HAP-1 (cell line): ENCODE data around the gene CACNA1B.

ENCODE experiments used
- DNase-seq, 2 experiments: peaks; one replicate each; pipeline ENCODE4 v3.0.0-alpha.2; 2016 to 2020; ENCODE audit warnings: low spot score in 2 of 2
- H3K27me3 ChIP-seq: fragments of 250-450 bp; sonication (Bioruptor Pico); 2 replicates; pipeline ENCODE4 v1.5.1; 2020; ENCODE audit warnings: low read depth, mild to moderate bottlenecking, moderate library complexity
- H3K36me3 ChIP-seq: fragments of 250-450 bp; sonication (Bioruptor Pico); replicated peaks from 2 replicates; pipeline ENCODE4 v1.5.1; 2020; ENCODE audit warnings: mild to moderate bottlenecking
- H3K4me1 ChIP-seq: fragments of 250-450 bp; sonication (Bioruptor Pico); 2 replicates; pipeline ENCODE4 v1.5.1; 2020; ENCODE audit warnings: mild to moderate bottlenecking
- H3K4me3 ChIP-seq: fragments of 250-450 bp; sonication (Bioruptor Pico); 2 replicates; pipeline ENCODE4 v1.5.1; 2020; ENCODE audit warnings: mild to moderate bottlenecking, moderate library complexity
- H3K9me3 ChIP-seq: fragments of 250-450 bp; sonication (Bioruptor Pico); 2 replicates; pipeline ENCODE4 v1.5.1; 2020; ENCODE audit warnings: mild to moderate bottlenecking, moderate library complexity
- in situ Hi-C: fragments of 300-500 bp; cut with MboI; formaldehyde crosslinking; loops from 3 replicates; pipeline ENCODE4 v1.14.3; 2020; ENCODE audit warnings: low sequenced_read_pairs, inconsistent platforms, mixed read lengths

The CACNA1B gene

GRCh38 chr9:138045541-138046490 is 168.2 kb downstream of the CACNA1B start:
- no peaks in the 10 kb centered on the region for H3K36me3 ChIP-seq
- no peaks in the 10 kb centered on the region for H3K27me3 ChIP-seq
- no peaks in the 10 kb centered on the region for H3K4me1 ChIP-seq
- no peaks in the 10 kb centered on the region for H3K9me3 ChIP-seq
- DNase-seq, result no peak
- no peak overlapping the region for H3K4me3 ChIP-seq
- in situ Hi-C loops, result no loop called here

DNA sequence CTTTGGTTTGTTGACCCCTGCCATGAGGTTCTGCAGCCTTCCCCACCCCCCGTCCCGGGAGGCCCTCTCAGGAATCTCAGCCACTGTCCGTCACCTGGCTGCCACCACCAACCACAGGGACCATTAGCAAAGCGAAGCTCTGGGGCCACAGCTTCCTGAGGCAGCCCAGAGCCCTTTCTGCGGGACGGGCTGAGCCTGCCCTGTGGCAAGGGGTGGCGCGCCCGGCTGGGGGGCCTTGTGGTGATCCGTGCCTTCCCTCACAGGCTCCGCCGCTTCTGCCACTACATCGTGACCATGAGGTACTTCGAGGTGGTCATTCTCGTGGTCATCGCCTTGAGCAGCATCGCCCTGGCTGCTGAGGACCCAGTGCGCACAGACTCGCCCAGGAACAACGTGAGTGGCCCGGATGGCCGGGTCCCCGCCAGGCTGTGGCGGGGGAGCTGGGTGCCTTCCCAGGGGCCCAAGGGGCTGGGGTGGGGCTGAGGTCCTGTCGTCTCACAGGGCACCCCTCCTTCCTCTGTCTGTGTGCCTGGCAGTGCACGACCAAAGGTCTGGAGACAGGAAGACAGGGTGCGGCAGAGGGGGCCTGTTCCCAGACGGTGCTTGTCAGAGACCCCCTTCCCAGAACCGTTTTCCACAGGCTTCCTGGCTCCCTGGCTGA is 169.2 kb downstream of the CACNA1B start:
- Histone ChIP-seq H3K4me1 (no peaks in the 10 kb centered on the region), H3K4me3 (no peak overlapping the region), H3K36me3 (no peaks in the 10 kb centered on the region), H3K9me3 (no peaks in the 10 kb centered on the region), H3K27me3 (no peaks in the 10 kb centered on the region)
- in situ Hi-C loops, result no loop called here
- no peak for DNase-seq

- Histone ChIP-seq H3K9me3 (no peaks in the 10 kb centered on the region), H3K36me3 (no peaks in the 10 kb centered on the region), H3K4me1 (no peaks in the 10 kb centered on the region), H3K4me3 (no peak overlapping the region), H3K27me3 (no peaks in the 10 kb centered on the region)
- no peak for DNase-seq
- in situ Hi-C loops, result no loop called here
Observed at GRCh38 chr9:138047469-138048040, 170.0 kb downstream of the CACNA1B start.

DNA sequence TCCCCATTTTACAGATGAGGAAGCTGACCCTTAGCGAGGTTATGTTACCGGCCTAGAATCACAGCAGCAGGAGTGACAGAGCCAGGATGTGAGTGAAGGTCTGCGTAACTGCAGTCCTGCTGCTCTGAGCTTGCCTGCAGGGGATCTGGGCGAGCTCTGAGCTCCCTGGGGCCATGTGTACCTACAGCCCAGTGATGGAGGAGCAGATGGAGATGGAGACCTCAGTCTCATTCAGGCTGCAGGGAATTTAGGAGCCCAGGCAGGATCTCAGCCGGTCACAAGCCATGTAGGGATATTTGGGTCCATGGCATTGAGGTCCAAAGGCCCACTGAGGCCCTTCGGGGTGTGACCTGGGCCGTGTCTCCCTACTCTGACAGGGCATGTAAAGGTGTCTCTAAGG is 170.6 kb downstream of the CACNA1B start:
- DNase-seq, result no peak
- Histone ChIP-seq H3K27me3 (no peaks in the 10 kb centered on the region), H3K9me3 (no peaks in the 10 kb centered on the region), H3K4me3 (no peak overlapping the region), H3K36me3 (no peaks in the 10 kb centered on the region), H3K4me1 (no peaks in the 10 kb centered on the region)
- in situ Hi-C loops, result no loop called here

DNA sequence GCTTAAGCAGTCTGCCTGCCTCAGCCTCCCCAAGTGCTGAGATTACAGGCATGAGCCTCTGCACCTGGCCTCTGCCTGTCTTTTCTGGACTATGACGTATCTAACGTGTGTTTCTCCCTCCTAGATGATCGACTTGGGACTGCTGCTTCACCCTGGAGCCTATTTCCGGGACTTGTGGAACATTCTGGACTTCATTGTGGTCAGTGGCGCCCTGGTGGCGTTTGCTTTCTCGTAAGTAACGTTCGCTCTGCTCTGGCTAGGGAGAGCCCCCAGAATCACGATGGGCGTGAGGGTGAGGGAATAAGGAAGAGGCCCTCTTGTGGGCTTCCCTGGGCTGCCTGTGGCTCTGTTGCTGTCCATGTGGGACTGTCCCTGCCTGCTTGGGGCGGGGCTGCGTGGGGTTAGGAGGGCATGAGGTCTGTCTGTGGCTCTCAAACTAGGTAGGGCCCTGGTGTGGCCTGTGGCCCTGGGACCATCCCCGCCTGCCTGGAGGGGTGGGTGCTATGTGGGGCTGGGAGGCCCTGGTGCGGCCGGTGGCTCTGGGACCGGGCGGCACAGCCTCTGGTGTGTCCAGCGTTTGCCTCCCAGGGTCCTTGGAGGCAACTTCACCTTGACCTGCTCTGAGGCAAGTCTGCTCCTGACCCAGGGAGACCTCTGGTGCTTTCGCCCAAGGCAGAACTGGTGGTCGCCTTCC is 171.7 kb downstream of the CACNA1B start:
- Histone ChIP-seq H3K4me3 (no peak overlapping the region), H3K9me3 (no peaks in the 10 kb centered on the region), H3K27me3 (no peaks in the 10 kb centered on the region), H3K36me3 (no peaks in the 10 kb centered on the region), H3K4me1 (no peaks in the 10 kb centered on the region)
- in situ Hi-C loops, result no loop called here
- DNase-seq, result no peak

DNA sequence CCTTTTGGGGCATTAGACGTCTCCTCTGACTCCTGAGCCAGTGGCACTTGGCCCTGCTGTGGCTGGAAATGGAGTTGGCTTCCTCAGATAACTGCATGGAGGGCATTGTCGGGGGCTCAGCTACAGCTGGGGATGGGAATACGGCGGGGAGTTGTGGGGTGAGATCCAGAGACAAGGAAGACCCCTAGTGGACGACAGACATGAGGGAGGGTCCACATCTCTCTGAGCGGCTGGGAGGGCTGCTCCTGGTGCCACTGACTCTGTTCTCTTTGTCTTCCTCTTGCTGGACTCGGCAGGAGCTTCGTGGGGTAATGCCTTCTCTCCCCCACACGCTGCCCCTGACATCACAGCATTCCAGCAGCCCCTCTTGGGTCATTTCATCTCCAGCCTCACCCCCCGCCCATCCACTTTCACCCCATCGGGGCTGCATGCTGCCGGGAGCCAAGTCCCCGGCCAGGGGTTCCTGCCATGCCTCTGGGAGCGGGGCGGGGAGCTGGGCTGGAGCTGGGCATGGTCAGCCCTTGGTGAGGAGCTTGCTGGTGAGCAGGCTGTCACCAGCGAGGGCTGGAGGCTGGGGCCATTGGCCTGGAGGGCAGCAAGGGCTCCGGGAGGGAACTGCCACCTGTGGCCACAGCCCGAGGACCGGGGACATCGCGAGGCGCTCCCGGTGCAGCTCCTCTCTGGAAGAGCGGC is 172.3 kb downstream of the CACNA1B start:
- H3K4me1 ChIP-seq, result no peaks in the 10 kb centered on the region
- no peak overlapping the region for H3K4me3 ChIP-seq
- H3K27me3 ChIP-seq, result no peaks in the 10 kb centered on the region
- no peak for DNase-seq
- in situ Hi-C loops, result no loop called here
- no peaks in the 10 kb centered on the region for H3K9me3 ChIP-seq
- no peaks in the 10 kb centered on the region for H3K36me3 ChIP-seq

- Histone ChIP-seq H3K4me1 (no peaks in the 10 kb centered on the region), H3K27me3 (no peaks in the 10 kb centered on the region), H3K9me3 (no peaks in the 10 kb centered on the region), H3K36me3 (no peaks in the 10 kb centered on the region), H3K4me3 (no peak overlapping the region)
- DNase-seq, result no peak
- in situ Hi-C loops, result no loop called here
Observed at GRCh38 chr9:138050472-138051330, 173.1 kb downstream of the CACNA1B start.

GRCh38 chr9:138051586-138052321 is 174.2 kb downstream of the CACNA1B start:
- in situ Hi-C loops, result no loop called here
- no peaks in the 10 kb centered on the region for H3K9me3 ChIP-seq
- no peak for DNase-seq

DNA sequence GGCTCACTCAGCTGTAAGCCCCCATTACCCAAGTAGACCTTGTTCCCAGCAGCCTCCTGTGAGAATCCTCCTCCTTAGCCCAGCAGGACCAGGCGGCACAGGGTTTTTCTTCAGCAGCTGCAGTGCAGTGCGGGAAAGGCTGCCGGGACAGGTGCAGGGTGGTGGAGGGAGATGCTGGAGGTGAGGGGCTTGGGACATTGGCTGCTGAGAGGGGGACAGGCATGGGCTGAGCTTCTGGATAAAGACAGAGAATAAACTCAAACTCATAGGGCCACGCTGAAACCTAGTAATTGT is 174.7 kb downstream of the CACNA1B start:
- Histone ChIP-seq H3K36me3 (no peaks in the 10 kb centered on the region), H3K9me3 (no peaks in the 10 kb centered on the region), H3K4me3 (no peak overlapping the region), H3K4me1 (no peaks in the 10 kb centered on the region), H3K27me3 (no peaks in the 10 kb centered on the region)
- no peak for DNase-seq
- in situ Hi-C loops, result no loop called here

More at GRCh38 chr9:138051586-138052321, 174.2 kb downstream of the CACNA1B start:
- H3K27me3 ChIP-seq, result no peaks in the 10 kb centered on the region
- H3K4me3 ChIP-seq, result no peak overlapping the region
- H3K36me3 ChIP-seq, result no peaks in the 10 kb centered on the region
- no peaks in the 10 kb centered on the region for H3K4me1 ChIP-seq

DNA sequence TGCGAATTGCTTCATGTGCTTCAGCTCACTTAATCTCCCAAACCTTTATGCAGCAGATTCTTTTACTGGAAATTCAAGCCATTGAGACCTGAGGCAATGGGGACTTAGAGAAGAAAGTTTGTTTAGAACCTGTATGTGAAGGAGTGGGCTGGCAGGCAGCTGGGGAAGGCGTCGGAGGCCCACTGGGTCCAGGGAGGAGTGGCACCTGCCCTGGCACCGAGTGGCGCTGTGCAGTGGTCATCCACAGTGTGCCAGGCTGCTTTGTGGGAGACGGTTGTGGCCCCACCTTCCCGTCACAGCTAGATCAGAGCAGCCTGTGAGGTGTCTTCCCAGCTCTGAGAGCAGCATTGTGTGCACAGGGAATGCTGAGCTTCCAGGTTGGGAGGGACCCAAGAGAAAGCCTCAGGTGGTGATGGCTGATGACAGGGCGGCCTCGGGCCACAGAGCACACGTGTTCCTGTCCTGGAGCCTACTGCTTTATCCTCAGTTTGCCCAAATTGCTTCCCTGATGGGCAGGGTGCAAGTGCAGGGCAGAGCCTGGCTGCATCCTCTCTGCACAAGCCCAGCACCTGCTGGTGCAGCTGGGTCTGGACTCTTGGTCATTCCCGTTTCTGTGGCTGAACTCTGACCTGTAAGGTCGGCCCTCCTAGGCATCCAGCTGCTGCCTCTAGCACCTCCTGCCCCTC is 175.2 kb downstream of the CACNA1B start:
- Histone ChIP-seq H3K36me3 (no peaks in the 10 kb centered on the region), H3K4me3 (no peak overlapping the region), H3K4me1 (no peaks in the 10 kb centered on the region), H3K9me3 (no peaks in the 10 kb centered on the region), H3K27me3 (no peaks in the 10 kb centered on the region)
- DNase-seq, result no peak
- in situ Hi-C loops, result no loop called here

- no peaks in the 10 kb centered on the region for H3K4me1 ChIP-seq
- in situ Hi-C loops, result no loop called here
- H3K36me3 ChIP-seq, result no peaks in the 10 kb centered on the region
- no peak overlapping the region for H3K4me3 ChIP-seq
- H3K9me3 ChIP-seq, result no peaks in the 10 kb centered on the region
- peak in 1 of 2 experiments; percentile 19 for DNase-seq
- H3K27me3 ChIP-seq, result no peaks in the 10 kb centered on the region
Observed at GRCh38 chr9:138053321-138053868, 175.8 kb downstream of the CACNA1B start.
